Smooth muscle cell (in vitro differentiated cells): ENCODE data around the gene PTPN14. TPM values are rescaled to one million over a fixed set of nuclear protein-coding genes. Genes with fewer than 3 reads are reported as not detected.

Experiments used
- DNase-seq: peaks from one replicate; lab custom pipeline; 2025; ENCODE audit not compliant: unreplicated experiment; lab: John Stamatoyannopoulos, UW
- H2AFZ ChIP-seq: fragments of 200-600 bp; sonication (generic); 2 replicates; pipeline ENCODE4 v1.6.0; 2016; ENCODE audit warnings: antibody characterized with exemption, low read depth, mild to moderate bottlenecking
- H3F3A ChIP-seq: fragments of 200-600 bp; sonication (generic); 2 replicates; pipeline ENCODE4 v1.6.0; 2017; ENCODE audit warnings: antibody characterized with exemption, low read depth
- H3K27ac ChIP-seq: fragments of 200-600 bp; sonication (generic); 2 replicates; pipeline ENCODE4 v1.5.1; 2016; ENCODE audit warnings: low read depth, mild to moderate bottlenecking
- H3K27me3 ChIP-seq: fragments of 200-600 bp; sonication (generic); 2 replicates; pipeline ENCODE4 v1.6.1; 2016; ENCODE audit warnings: low read depth, mild to moderate bottlenecking
- H3K36me3 ChIP-seq: fragments of 200-600 bp; sonication (generic); 2 replicates; pipeline ENCODE4 v1.5.1; 2016; ENCODE audit warnings: low read depth
- H3K4me1 ChIP-seq: fragments of 200-600 bp; sonication (generic); 2 replicates; pipeline ENCODE4 v1.5.1; 2016; ENCODE audit warnings: low read depth
- H3K4me2 ChIP-seq: fragments of 200-600 bp; sonication (generic); 2 replicates; pipeline ENCODE4 v1.6.0; 2016; ENCODE audit warnings: mild to moderate bottlenecking
- H3K4me3 ChIP-seq: fragments of 200-600 bp; sonication (generic); 2 replicates; pipeline ENCODE4 v1.5.1; 2016; ENCODE audit warnings: mild to moderate bottlenecking
- H3K79me2 ChIP-seq: fragments of 200-600 bp; sonication (generic); 2 replicates; pipeline ENCODE4 v1.6.0; 2016; ENCODE audit warnings: low read depth, mild to moderate bottlenecking
- H3K9ac ChIP-seq: fragments of 200-600 bp; sonication (generic); 2 replicates; pipeline ENCODE4 v1.6.0; 2016; ENCODE audit warnings: low read depth
- H3K9me3 ChIP-seq: fragments of 200-600 bp; sonication (generic); replicated peaks from 2 replicates; pipeline ENCODE4 v1.5.1; 2016; ENCODE audit warnings: low read depth
- H4K20me1 ChIP-seq: fragments of 200-600 bp; sonication (generic); 2 replicates; pipeline ENCODE4 v1.6.0; 2016; ENCODE audit warnings: low read depth
- CTCF ChIP-seq: fragments of 200-600 bp; sonication (generic); IDR thresholded peaks from 2 replicates; pipeline ENCODE4 v1.5.1; 2017; ENCODE audit warnings: borderline replicate concordance, mild to moderate bottlenecking, antibody characterized with exemption; ENCODE audit not compliant: insufficient read depth, poor library complexity, severe bottlenecking
- WGBS: methylation state at CpG from one replicate; pipeline ENCODE4 v1.1.7; 2016; ENCODE audit warnings: low lambda C conversion rate; 5-methylcytosine and 5-hydroxymethylcytosine counted together
- polyA plus RNA-seq: library from polyadenylated mRNA; unstranded; fragments of >200 nt; fragmentation: Nextera tagmentation; extraction: Ambion mirVana; gene quantifications from 2 replicates; pipeline ENCODE4 v1.2.1, GENCODE V29; 2016
- total RNA-seq: library from RNA; depleted of rRNA; stranded (reverse); fragments of >200 nt; gene quantifications from 2 replicates; pipeline ENCODE4 v1.2.3, GENCODE V29; 2014

PTPN14 gene
- total and polyA plus RNA-seq, 2 experiments from 2014 or later = 13.7 to 28.6 TPM

- Histone ChIP-seq H3F3A (no peaks in the 10 kb centered on the region), H3K79me2 (no peaks in the 10 kb centered on the region), H3K9me3 (no peaks in the 10 kb centered on the region), H3K4me3 (no peak overlapping the region), H3K36me3 (no peaks in the 10 kb centered on the region), H3K27ac (peak overlapping the region; percentile 20), H3K27me3 (no peaks in the 10 kb centered on the region), H3K4me1 (peaks cover 3% of the 10 kb centered on the region), H3K4me2 (no peak overlapping the region), H3K9ac (no peak overlapping the region), H4K20me1 (no peaks in the 10 kb centered on the region), H2AFZ (no peak overlapping the region)
- no peak for TF ChIP-seq CTCF
- WGBS = 43% methylated on average over 3 of the region's 3 CpGs
- no peak for DNase-seq
Observed at GRCh38 chr1:214566158-214567104, 15.0 kb upstream of the PTPN14 start.

- H3K4me3 ChIP-seq = no peak overlapping the region
- H3K36me3 ChIP-seq = no peaks in the 10 kb centered on the region
- no peaks in the 10 kb centered on the region for H4K20me1 ChIP-seq
- DNase-seq = no peak
- H3K4me1 ChIP-seq = peaks cover 3% of the 10 kb centered on the region
- no peak overlapping the region for H3K27ac ChIP-seq
- no peaks in the 10 kb centered on the region for H3K9me3 ChIP-seq
- no peak overlapping the region for H2AFZ ChIP-seq
- no peak overlapping the region for H3K4me2 ChIP-seq
- H3F3A ChIP-seq = no peaks in the 10 kb centered on the region
- no peaks in the 10 kb centered on the region for H3K27me3 ChIP-seq
- no peak overlapping the region for H3K9ac ChIP-seq
- H3K79me2 ChIP-seq = no peaks in the 10 kb centered on the region
- WGBS = 94% methylated on average over 1 of the region's 1 CpG
- TF ChIP-seq CTCF = no peak
Observed at GRCh38 chr1:214565310-214565709, 13.9 kb upstream of the PTPN14 start.

GRCh38 chr1:214563881-214564280 lies 12.5 kb upstream of the PTPN14 start:
- no peaks in the 10 kb centered on the region for H3K79me2 ChIP-seq
- no peak overlapping the region for H3K27ac ChIP-seq
- no peak for DNase-seq
- H3F3A ChIP-seq = no peaks in the 10 kb centered on the region
- TF ChIP-seq CTCF = no peak
- H2AFZ ChIP-seq = no peak overlapping the region
- no peak overlapping the region for H3K9ac ChIP-seq
- H3K9me3 ChIP-seq = no peaks in the 10 kb centered on the region
- H3K4me3 ChIP-seq = no peak overlapping the region
- H3K4me2 ChIP-seq = no peak overlapping the region
- no peaks in the 10 kb centered on the region for H4K20me1 ChIP-seq
- H3K4me1 ChIP-seq = no peaks in the 10 kb centered on the region
- no peaks in the 10 kb centered on the region for H3K27me3 ChIP-seq
- H3K36me3 ChIP-seq = no peaks in the 10 kb centered on the region
